Heart left ventricle (tissue), 13 donors: ENCODE data around the gene PIGV.

ENCODE experiments used
- CTCF ChIP-seq, 12 donors: fragments of 200-600 bp; sonication (generic) in 4 of 12; IDR thresholded peaks; one replicate each; pipeline versions ENCODE4 v1.5.0 to v1.8.0; 2018 to 2022; ENCODE audit warnings: antibody characterized with exemption in 12 of 12, mild to moderate bottlenecking in 5 of 12
- POLR2A ChIP-seq, 2 donors: fragments of 450-650 bp; IDR thresholded peaks; one replicate each; pipeline ENCODE4 v1.6.1; 2017; ENCODE audit warnings: antibody characterized with exemption in 2 of 2, mild to moderate bottlenecking in 2 of 2, moderate library complexity in 2 of 2
- donor health status: ischemic (EF 13 %, LVEDD 7.1; RV severe dilation, severe dysfunction).
- donor health status: DM: no; HTN: yes; CAD: no.
- donor health status: DM: no; HTN: no; CAD: no.
- donor health status: ischemic (EF 25% LVEDD 6.9; RV normal size, moderate dysfunction).
- donor health status: ischemic (EF 25% LVEDD 5.7; RV mildly dilated, moderate dysfunction).
- donor health status: ischemic (EF 35%, LVEDD 5.7; RV mildly dilated, moderate dysfunction).
- donor health status: nonischemic (EF 11% LVEDD 7.7; RV severe dilation, severe dysfunction).
- donor health status: DM: yes; HTN: yes; CAD: no.
- donor health status: PGD.
- donor health status: ischemic (EF 29% LVEDD 5.4; RV normal size, mild dysfunction).
- donor health status: nonischemic (EF 23%, LVEDD 6.1; RV moderate dilation, normal function).

- TF ChIP-seq CTCF (IDR thresholded peaks at IDR 0.05) (no peak), POLR2A (IDR thresholded peaks at IDR 0.05) (no peak)
Observed at GRCh38 chr1:26844424-26845196, 56.9 kb downstream of the PIGV start.
